Activated T-cell treated with anti-CD3 and anti-CD28 coated beads, Interleukin-2, amount 50 U/mL, for 48 hours (primary cell): ENCODE measurements around the gene KIFC1.

Experiments used
- DNase-seq, 2 experiments: peaks; one replicate each; pipeline ENCODE4 v3.0.0-alpha.2; 2020

Gene KIFC1

DNA sequence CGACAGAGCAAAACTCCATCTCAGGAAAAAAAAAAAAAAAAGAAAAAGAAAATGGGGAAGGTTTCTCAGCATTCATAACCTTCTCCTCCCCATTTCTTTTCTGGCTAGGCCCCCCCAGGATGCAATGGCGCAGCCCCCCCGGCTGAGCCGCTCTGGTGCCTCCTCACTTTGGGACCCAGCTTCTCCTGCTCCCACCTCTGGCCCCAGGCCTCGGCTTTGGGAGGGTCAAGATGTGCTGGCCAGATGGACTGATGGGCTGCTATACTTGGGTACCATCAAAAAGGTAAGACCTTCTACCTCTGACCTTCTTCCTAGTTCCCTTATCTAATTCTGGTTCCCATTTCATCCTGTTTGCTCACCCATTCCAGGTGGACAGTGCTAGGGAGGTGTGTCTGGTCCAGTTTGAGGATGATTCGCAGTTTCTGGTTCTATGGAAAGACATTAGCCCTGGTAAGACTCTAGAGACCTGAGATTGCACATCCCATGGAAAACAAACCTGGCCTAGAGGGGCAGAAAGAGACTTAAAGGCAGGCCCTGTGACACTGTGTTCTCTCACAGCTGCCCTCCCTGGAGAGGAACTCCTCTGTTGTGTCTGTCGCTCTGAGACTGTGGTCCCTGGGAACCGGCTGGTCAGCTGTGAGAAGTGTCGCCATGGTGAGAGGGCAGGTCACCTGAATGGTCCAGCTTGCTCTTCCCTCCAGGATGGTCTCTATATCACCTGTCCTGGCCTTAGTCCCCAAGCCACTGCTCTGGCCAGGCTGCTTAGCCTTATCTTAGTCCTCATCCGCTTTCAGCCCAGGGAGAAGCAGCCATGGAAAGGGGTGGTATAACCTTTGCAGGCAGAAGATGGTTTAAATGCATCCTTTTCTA is 20.8 kb downstream of the KIFC1 start:
- no peak for DNase-seq

DNA sequence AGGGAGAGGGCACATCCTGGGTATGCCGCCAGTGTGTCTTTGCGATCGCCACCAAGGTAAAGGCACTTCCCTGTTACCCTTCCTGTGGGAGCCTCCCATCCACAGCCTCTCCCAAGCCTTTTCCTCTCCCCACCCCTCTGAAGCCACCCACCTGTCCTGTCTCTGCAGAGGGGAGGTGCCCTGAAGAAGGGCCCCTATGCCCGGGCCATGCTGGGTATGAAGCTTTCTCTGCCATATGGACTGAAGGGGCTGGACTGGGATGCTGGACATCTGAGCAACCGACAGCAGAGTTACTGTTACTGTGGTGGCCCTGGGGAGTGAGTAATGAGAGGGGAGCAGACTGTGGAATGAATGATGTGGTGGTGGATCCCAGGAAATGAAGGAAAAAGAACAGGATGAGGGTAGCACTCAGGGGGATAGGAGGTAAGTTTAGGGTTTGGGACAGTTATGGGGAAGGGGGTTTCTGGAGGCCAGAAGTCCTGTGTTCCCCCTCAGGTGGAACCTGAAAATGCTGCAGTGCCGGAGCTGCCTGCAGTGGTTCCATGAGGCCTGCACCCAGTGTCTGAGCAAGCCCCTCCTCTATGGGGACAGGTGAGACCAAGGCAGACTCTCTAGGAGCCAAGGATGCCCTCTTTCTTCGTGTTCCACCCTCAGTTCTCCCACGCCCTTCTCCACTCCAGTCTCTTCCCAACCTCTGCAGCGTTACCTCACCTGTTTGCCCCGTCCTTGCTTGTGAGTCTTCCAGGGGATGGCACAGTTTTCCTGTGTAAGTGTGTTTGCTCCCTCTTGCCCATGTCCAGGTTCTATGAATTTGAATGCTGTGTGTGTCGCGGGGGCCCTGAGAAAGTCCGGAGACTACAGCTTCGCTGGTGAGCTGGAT is 21.9 kb downstream of the KIFC1 start:
- DNase-seq: no peak

- DNase-seq: no peak
Observed at GRCh38 chr6:33414592-33415271, 23.1 kb downstream of the KIFC1 start.

GRCh38 chr6:33415831-33416230 is 24.2 kb downstream of the KIFC1 start:
- DNase-seq: no peak

DNA sequence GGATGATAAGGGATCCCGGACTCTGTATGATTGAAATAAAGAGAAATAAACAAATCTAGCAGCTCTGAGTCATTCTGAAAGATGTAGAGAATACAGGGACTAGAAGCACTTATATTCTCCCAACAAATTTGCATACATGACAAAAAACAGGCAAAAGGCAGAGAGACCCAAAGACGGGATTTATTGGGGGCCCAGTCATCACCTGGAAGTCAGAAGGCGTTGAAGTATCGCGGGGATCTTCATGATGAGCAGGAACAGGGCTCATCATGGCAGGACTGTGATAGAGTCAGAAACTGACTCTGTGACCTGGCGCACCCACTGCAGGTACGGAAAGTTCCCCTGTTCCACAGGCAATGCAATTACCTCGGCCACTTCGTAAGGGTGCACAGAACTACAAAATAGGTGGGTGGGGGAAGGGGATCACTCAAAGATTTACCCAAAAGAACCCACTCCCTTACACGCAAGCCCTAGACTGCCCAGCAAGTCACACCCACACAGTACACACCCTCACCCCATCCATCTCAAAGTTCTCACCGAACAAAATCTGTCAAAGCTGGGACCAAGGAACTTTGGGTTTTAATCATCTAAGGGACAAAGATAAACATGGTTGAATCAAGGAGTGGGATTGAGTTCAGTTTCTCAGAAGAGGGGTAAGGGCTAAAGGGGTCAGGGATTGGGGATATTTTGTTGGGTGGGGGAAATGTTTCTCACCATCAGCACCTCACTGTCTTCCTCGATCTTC is 24.9 kb downstream of the KIFC1 start:
- DNase-seq: peak; percentile 55 to 63

GRCh38 chr6:33417128-33417902 is 25.7 kb downstream of the KIFC1 start:
- peak; percentile 47 for DNase-seq

GRCh38 chr6:33417903-33418689 is 26.5 kb downstream of the KIFC1 start, which contains the start of gene CUTA:
CUTA (minus strand) TSS chr6:33418107; CDS start chr6:33418000, 107 bp downstream.
- DNase-seq: peak; percentile 96 to 98

- DNase-seq: peak; percentile 62 to 67
Observed at GRCh38 chr6:33418690-33419291, 27.2 kb downstream of the KIFC1 start.

GRCh38 chr6:33419580-33420490 is 28.2 kb downstream of the KIFC1 start, which contains the start of gene SYNGAP1:
SYNGAP1 (plus strand) TSS chr6:33420065; CDS start chr6:33420265, 200 bp downstream.
- peak; percentile 58 to 66 for DNase-seq

DNA sequence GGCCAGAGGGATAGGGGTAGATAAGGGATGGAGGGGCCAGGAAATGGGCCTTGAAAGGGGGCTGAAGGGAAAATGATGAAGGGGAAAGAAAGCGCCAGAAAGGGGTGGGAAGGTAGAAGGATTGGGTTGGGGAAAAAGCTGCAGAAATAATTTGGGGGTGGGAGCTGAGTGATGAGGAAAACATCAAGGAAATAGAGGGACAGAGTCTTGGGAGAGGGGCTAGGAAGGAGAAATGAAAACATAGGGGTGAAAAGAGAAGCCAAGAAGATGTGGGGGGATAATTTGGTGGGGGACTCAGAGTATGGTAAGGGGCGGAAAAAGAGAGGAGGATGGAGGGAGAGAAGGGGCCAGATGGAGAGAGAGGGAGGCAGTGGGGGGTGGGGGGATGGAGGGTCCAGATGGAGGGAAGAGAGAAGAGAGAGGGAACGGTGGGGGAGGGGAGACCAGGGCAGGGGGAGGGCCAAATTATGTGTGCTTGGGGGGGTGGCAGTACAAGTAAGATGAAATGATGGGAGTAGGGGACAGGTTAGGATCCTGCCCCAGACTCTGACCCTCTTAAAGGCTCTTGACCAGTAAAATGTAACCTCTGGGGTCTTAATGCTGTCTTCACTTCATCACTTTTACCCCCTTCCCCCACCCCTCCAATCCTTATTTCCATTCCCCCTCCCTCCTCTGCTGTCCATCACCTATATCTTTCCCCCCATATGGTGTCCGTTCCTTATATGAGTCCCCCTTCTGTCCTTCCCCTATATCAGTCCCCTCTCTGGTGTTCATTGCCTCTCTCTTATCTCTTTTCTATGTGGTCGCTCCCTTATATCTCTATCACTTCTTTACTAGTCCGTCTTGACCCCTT is 29.1 kb downstream of the KIFC1 start:
- DNase-seq: no peak

GRCh38 chr6:33421344-33421643 is 29.7 kb downstream of the KIFC1 start:
- DNase-seq: no peak

DNA sequence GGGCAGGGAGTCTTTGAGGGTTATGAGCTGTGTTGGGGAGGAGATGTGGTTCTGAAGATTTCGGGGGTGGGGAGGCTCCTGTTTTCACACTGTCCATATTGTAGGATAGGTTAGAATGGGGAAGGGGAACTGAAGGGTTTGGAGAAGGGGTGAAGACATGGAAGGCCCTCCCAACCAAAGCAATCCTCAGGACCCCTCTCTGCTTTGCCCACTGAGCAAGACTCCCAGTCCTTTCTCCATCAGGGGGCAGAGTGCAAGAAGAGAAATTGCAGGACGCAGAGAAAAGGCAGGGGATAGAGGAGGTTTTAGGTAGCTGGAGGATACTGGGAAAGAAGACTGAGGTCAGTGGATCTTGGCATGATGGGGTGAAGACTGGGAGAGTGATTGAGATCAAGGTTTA is 32.2 kb downstream of the KIFC1 start:
- no peak for DNase-seq

DNA sequence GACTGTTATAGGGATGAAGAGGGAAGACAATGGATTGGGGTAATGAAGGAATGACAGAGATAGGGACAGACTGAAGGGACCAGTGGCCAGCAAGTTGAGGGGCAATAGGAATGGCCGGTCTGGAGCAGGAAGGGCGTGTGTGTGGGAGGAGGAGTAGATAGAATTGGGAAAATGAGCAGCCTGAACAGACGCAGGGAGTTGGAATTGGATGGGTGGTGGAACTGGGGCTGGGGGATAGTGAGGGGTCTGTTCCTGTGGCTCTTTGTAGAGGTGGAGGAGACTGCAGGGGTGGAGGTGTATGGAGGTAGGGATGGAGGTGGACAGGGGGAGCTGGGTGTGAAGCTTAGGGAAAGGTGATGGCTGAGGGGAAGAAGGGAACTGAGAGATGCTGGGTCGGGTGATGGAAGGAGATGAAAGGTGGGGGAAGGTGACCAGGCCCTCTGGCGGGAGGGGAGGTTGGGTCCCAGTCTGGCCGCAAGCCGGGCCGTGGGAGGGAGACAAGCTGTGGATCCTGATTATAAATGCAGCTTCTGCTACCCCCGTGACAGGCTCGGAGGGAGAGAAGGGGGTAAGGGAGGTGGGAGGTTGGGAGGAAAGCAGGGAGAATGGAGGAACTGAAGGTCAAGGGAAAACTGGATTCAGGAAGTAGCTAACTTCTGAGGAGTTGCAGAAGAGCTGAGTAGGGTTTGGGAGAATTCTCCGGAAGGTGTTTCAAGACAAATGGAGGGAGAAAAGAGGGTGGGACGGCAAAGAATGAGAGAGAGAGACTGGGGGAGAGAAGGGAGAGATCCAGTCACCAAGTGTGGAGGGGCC is 33.4 kb downstream of the KIFC1 start:
- DNase-seq: peak in 1 of 2 experiments; percentile 35

DNA sequence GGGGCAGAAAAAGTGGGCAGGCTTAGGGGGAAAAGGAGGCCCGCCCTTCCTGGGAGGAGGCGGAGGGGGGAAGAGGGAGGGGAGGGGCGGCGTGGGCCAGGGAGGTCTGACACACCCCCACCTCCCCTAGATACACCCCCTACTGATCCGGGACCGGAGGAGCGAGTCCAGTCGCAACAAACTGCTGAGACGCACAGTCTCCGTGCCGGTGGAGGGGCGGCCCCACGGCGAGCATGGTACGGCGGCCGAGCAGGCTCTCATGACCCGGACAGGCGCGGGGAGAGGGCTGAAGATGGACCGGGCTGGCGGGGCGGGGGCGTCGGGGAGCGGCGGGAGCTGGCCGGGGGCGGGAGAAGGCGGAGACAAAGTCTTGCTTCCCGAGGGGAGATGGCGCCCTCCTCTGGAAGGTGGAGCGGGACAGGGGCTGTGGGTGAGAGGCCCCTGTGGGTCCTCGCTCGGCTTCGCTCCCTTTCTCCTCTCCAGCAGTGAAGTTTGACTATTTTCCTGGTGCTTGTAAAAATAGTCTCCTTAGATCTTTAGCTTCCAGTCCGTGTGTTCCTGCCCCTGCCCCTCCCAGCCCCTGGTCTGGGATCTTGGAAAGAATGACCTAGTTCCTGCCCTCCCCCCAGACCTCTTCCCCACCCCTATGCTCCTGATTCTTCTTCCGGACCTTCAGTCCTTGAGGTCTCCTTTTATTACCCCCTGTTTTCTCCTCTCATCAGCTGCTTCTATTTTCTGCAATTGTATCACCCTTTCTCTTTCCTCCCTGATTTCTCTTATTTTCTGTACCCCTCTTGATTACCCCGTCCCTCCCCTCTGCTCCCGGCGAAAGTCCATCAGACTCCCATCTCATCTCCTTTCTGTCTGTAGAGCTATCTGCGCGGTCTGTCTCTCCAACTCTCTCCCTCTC is 34.3 kb downstream of the KIFC1 start:
- peak; percentile 88 to 90 for DNase-seq

DNA sequence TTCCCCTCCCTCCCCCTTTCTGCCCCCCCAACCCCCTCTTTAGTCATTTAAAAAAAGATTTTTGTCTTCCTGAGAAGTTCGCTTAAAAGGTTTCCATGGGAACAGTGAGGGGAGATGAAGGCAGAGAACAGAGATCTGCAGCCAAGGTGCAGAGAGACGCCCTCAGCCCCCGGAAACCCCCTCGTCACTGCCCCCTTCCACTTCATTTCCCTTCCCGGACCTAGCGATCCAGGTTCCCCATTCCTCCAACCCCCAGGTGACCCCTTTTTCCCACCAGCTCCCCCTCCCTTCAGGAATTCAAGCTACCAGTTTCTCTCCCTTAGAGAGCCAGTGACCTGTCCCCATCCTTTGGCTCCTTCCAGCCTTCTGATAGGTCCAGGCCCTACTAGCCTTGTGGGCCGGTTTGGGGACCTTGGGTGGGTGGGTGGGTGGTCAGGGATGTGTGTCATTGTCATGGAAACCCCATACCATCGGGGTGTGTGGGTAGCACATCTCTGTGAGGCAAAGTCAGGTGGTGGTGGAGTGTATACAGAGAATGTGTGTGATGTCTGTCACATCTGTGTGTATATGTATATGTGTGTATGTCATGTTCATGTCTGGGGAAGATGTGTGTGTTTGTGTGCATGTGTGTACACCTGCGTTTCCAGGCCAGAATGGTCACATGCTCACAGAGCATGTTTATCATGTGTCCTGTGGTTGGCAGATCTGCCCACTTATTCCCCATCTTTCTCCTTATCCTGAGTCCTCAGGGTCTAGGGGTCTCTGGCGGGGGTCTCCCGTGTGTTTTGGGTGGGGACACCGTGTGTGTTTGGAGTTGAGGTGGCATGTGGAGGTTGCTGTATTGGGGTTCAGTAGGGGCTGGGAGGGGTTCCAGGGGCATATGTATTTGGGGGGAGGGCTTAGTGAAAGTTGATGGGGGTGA is 35.2 kb downstream of the KIFC1 start:
- peak; percentile 52 for DNase-seq
